22Rv1 (cell line): ENCODE measurements around the gene MND1.

Source experiments
- H3K27ac ChIP-seq: fragments of 450-650 bp; 2 replicates; pipeline ENCODE4 v1.5.1; 2017
- CTCF ChIP-seq: fragments of 450-650 bp; IDR thresholded peaks from 2 replicates; pipeline ENCODE4 v1.5.1; 2017; ENCODE audit warnings: mild to moderate bottlenecking
- ZFX ChIP-seq: fragments of 450-650 bp; IDR thresholded peaks from 2 replicates; pipeline ENCODE4 v1.6.1; 2017; ENCODE audit warnings: antibody characterized with exemption, borderline replicate concordance

MND1 gene

GRCh38 chr4:153383131-153383530 lies 38.6 kb downstream of the MND1 start:
- no peak overlapping the region for H3K27ac ChIP-seq

GRCh38 chr4:153384160-153384559 lies 39.7 kb downstream of the MND1 start:
- no peak overlapping the region for H3K27ac ChIP-seq
- TF ChIP-seq CTCF (no peak), ZFX (no peak)

More at GRCh38 chr4:153383131-153383530, 38.6 kb downstream of the MND1 start:
- TF ChIP-seq ZFX, result no peak
- TF ChIP-seq CTCF, result no peak

- TF ChIP-seq ZFX (no peak), CTCF (no peak)
- H3K27ac ChIP-seq, result no peak overlapping the region
These were observed 41.3 kb downstream of the MND1 start for GRCh38 chr4:153385784-153386183.

GRCh38 chr4:153387981-153388380 lies 43.5 kb downstream of the MND1 start:
- TF ChIP-seq ZFX, result no peak
- TF ChIP-seq CTCF, result no peak
- H3K27ac ChIP-seq, result no peak overlapping the region

GRCh38 chr4:153393397-153393796 lies 48.9 kb downstream of the MND1 start:
- no peak overlapping the region for H3K27ac ChIP-seq
- TF ChIP-seq ZFX (no peak), CTCF (no peak)

GRCh38 chr4:153394945-153395344 lies 50.5 kb downstream of the MND1 start:
- no peak overlapping the region for H3K27ac ChIP-seq
- no peak for TF ChIP-seq CTCF

- TF ChIP-seq ZFX (no peak), CTCF (no peak)
- H3K27ac ChIP-seq, result no peak overlapping the region
These were observed 54.2 kb downstream of the MND1 start for GRCh38 chr4:153398713-153399112.
